ENCODE measurements around the gene CES1.

- no peak for TF ChIP-seq ARNTL (CRISPR knock-in tag; IDR thresholded peaks at IDR 0.05; ENCODE audit: borderline replicate concordance, low read depth)
- no peak for TF ChIP-seq BACH2 (CRISPR knock-in tag; IDR thresholded peaks at IDR 0.05; ENCODE audit: borderline replicate concordance)
- no peak for TF ChIP-seq SNAI2 (CRISPR knock-in tag; IDR thresholded peaks at IDR 0.05)
- no peak for TF ChIP-seq PATZ1 (CRISPR knock-in tag; IDR thresholded peaks at IDR 0.05; ENCODE audit: borderline replicate concordance)
- TF ChIP-seq ESRRG (CRISPR knock-in tag; IDR thresholded peaks at IDR 0.05) = no peak
- TF ChIP-seq GLIS3 (CRISPR knock-in tag; IDR thresholded peaks at IDR 0.05) = no peak
- no peak for TF ChIP-seq RARB (CRISPR knock-in tag; IDR thresholded peaks at IDR 0.05)
- TF ChIP-seq ZFP30 (CRISPR knock-in tag; IDR thresholded peaks at IDR 0.05) = no peak
- TF ChIP-seq ZNF8 (CRISPR knock-in tag; IDR thresholded peaks at IDR 0.05) = no peak
- no peak for TF ChIP-seq ZC3H10 (CRISPR knock-in tag; IDR thresholded peaks at IDR 0.05)
- TF ChIP-seq, protein P1, sequence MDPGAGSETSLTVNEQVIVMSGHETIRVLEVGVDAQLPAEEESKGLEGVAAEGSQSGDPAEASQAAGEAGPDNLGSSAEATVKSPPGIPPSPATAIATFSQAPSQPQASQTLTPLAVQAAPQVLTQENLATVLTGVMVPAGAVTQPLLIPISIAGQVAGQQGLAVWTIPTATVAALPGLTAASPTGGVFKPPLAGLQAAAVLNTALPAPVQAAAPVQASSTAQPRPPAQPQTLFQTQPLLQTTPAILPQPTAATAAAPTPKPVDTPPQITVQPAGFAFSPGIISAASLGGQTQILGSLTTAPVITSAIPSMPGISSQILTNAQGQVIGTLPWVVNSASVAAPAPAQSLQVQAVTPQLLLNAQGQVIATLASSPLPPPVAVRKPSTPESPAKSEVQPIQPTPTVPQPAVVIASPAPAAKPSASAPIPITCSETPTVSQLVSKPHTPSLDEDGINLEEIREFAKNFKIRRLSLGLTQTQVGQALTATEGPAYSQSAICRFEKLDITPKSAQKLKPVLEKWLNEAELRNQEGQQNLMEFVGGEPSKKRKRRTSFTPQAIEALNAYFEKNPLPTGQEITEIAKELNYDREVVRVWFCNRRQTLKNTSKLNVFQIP (CRISPR knock-in tag; IDR thresholded peaks at IDR 0.05; ENCODE audit: borderline replicate concordance, low read depth) = no peak
Measured at GRCh38 chr16:55754056-55754455, 78.8 kb downstream of the CES1 start.

All from SK-N-SH treated with all-trans-retinoic acid at 6 μM for 48 hours (cell line).